ENCODE data around the gene GPR151. TPM values are rescaled to one million over a fixed set of nuclear protein-coding genes. Genes with fewer than 3 reads are reported as not detected.

GPR151 gene
- total RNA-seq, 1 donor: not detected

GRCh38 chr5:146549615-146550014 is 33.6 kb upstream of the GPR151 start:
- TF ChIP-seq CTCF (IDR thresholded peaks at IDR 0.05; ENCODE audit: insufficient read depth, low read length): no peak
- no peak overlapping the region for H3K4me3 ChIP-seq (ENCODE audit: low read depth, low read length)
- DNase-seq (ENCODE audit: low read depth): no peak

GRCh38 chr5:146548781-146549449 is 32.9 kb upstream of the GPR151 start:
- DNase-seq (ENCODE audit: low read depth): no peak
- TF ChIP-seq CTCF (IDR thresholded peaks at IDR 0.05; ENCODE audit: insufficient read depth, low read length): no peak
- H3K4me3 ChIP-seq (ENCODE audit: low read depth, low read length): no peak overlapping the region

DNA sequence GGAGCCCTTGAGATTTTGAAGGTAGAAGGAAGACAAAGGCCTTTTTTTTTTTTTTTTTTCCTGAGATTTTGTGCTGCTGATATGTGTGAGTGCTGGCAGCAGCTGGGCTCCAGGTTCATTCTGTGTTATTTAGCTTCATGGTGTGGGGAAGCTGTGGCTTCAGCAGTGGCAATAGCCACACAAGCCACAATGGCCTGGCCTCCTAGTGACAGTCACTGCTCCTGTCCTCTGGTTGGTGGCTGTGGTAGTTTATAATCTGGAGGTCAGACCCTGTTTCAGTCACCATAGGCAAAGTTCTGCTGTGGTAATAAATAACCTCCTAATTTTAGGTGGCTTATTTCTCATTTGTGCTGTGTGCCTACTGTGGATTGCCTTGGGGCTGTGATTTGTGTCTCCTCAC is 28.2 kb upstream of the GPR151 start:
- no peak for TF ChIP-seq CTCF (IDR thresholded peaks at IDR 0.05; ENCODE audit: insufficient read depth, low read length)

DNA sequence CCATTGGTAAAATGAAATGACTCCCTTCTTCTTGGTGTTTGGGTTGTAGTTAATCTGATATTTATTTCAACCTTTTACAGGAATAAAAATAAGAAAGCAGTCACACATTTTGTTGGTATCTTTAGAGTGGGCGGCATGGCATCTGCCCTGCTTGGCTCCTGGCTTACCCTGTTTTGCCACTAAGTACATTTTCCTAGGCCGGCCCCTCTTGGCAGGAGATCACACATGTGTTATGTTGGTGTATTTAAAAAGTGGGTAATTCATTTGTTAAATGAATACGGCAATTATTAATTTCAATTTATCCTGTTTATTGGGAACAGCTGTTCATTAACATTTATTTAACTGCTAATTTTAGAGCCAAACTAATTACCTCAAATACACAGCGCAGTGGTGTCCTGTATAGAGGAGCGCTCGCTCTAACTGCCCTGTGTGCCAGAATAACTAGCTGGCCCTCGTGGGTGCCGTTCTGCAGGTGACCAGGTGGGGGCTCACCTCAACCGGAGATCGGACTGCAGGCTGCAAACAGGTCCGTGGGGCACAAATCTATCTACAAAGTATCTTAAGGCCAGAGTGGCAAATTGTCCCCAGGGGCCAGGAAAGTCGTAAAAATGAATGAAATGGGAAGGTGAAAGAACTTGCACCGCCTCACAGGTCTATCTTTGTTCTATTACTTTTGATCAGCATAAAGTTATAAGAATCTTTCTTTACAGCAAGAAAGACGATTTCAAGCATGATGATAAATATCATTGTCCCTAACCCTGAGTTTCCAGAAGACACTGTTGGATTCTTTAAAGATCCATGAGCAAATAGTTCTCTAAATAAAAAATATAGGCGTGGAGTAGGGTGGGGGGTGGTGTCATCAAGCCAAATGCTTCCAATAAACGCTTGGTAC is 26.2 kb upstream of the GPR151 start:
- peak; percentile 62 for DNase-seq (ENCODE audit: low read depth)
- H3K4me3 ChIP-seq (ENCODE audit: low read depth, low read length): no peak overlapping the region
- peak; percentile 90 for TF ChIP-seq CTCF (IDR thresholded peaks at IDR 0.05; ENCODE audit: insufficient read depth, low read length)

More for the DNA sequence above, 28.2 kb upstream of the GPR151 start:
- no peak overlapping the region for H3K4me3 ChIP-seq (ENCODE audit: low read depth, low read length)
- DNase-seq (ENCODE audit: low read depth): no peak

DNA sequence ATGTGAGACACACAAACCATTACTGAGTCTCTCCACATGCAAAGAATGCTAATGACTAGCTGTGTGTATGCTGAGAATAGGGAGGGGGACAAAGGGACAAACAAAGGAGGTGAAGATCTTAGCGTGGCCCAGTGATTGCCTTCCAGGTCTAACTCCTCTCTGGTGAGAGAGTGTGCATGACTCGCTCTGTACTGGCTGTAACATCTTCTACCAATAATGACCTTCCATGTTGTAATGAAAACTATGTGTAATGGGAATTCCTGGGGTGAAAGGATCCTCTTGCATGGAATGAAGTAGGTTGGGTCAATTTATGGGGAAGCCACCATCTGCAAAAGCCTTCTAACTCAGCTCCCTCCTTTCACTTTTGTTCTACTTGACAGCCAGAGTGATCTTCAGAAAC is 24.4 kb upstream of the GPR151 start:
- DNase-seq (ENCODE audit: low read depth): no peak
- no peak for TF ChIP-seq CTCF (IDR thresholded peaks at IDR 0.05; ENCODE audit: insufficient read depth, low read length)
- no peak overlapping the region for H3K4me3 ChIP-seq (ENCODE audit: low read depth, low read length)

DNA sequence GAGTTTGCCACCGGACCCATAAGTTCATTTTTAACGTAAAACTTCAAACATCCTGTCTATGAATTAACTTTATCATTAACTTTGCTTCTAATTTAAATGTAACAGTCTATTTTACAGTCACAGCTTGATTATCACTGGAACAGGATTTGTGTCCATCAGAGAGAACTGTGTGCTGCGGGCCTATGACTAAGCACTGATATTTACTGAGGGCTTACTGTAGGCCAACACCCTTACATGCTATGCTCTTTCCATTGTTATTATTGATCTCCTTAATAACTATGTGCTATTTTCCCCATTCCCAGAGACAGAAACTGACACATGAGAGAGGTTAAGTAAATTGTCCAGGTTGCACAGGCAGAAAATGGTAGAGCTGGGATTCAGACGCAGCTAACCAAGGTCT is 24.0 kb upstream of the GPR151 start:
- H3K4me3 ChIP-seq (ENCODE audit: low read depth, low read length): no peak overlapping the region
- DNase-seq (ENCODE audit: low read depth): no peak
- TF ChIP-seq CTCF (IDR thresholded peaks at IDR 0.05; ENCODE audit: insufficient read depth, low read length): no peak
